ENCODE data around the gene CCL11. TPM values are rescaled to one million over a fixed set of nuclear protein-coding genes. Genes with fewer than 3 reads are reported as not detected.

The CCL11 gene
- total RNA-seq, 1 experiment from 2014 or later = not detected

GRCh38 chr17:34255841-34256240 is 29.7 kb upstream of the CCL11 start:
- intact Hi-C loops (cut with micrococcal nuclease; ENCODE audit: unreplicated experiment) (no loop called here), in situ Hi-C loops (cut with HindIII; ENCODE audit: low pct_unique_long_range_greater_than_20kb, low sequenced_read_pairs) (no loop called here)
- DNase-seq (ENCODE audit: low read depth, low spot score) = no peak
- TF ChIP-seq SIN3A (IDR thresholded peaks at IDR 0.05; ENCODE audit: borderline replicate concordance, insufficient read depth, low read depth, low read length) (no peak), POLR2AphosphoS5 (IDR thresholded peaks at IDR 0.05; ENCODE audit: low read depth, low read length) (peak; percentile 17; the same call in 1 of the 2 replicates)
- Histone ChIP-seq H3K9me3 (ENCODE audit: control insufficient read depth, insufficient read depth, low read depth, low read length) (no peaks in the 10 kb centered on the region), H3K27ac (ENCODE audit: low read length) (peak overlapping the region; percentile 98), H3K4me3 (ENCODE audit: low read depth in 2 of 2, low read length in 2 of 2) (peak overlapping the region; percentile 62 to 81), H3K36me3 (ENCODE audit: control insufficient read depth, insufficient read depth, low read length) (no peaks in the 10 kb centered on the region), H3K4me1 (ENCODE audit: control insufficient read depth, insufficient read depth, low read length) (peaks cover 61% of the 10 kb centered on the region), H3K27me3 (ENCODE audit: control insufficient read depth, insufficient read depth, low read length) (no peaks in the 10 kb centered on the region)
- ChIA-PET CTCF (interaction anchor here (0.7 to 2.0 kb wide), 3 partner anchors 50 to 106 kb away, joined by 3 to 21 read pairs (median 4); no protein-coding TSS in a partner anchor), POLR2A (interaction anchor here (0.6 to 1.0 kb wide), 2 partner anchors 55 to 1009 kb away, joined by 3 to 4 read pairs; no protein-coding TSS in a partner anchor)
- ATAC-seq = no peak
- no TSS peak for BruUV-seq (replicated peaks)

- H3K27ac ChIP-seq (ENCODE audit: low read length) = peak overlapping the region; percentile 98
- peak; percentile 66 for TF ChIP-seq POLR2AphosphoS5 (IDR thresholded peaks at IDR 0.05; ENCODE audit: low read depth, low read length)
- no peak for TF ChIP-seq CTCF (IDR thresholded peaks at IDR 0.05)
- intact Hi-C loops (cut with micrococcal nuclease; ENCODE audit: unreplicated experiment) = no loop called here
- peaks cover 46% of the 10 kb centered on the region for H3K4me1 ChIP-seq (ENCODE audit: control insufficient read depth, insufficient read depth, low read length)
- BruUV-seq (replicated peaks) = no TSS peak
- in situ Hi-C loops (cut with HindIII; ENCODE audit: low pct_unique_long_range_greater_than_20kb, low sequenced_read_pairs) = no loop called here
- DNase-seq (ENCODE audit: low read depth, low spot score) = no peak
- ChIA-PET CTCF (no interaction called here), POLR2A (interaction anchor here (0.6 kb wide), 1 partner anchor 104 kb away, joined by 3 read pairs; no protein-coding TSS in a partner anchor)
- ATAC-seq = peak; percentile 4; the same call in 1 of the 2 replicates
- no peaks in the 10 kb centered on the region for H3K9me3 ChIP-seq (ENCODE audit: control insufficient read depth, insufficient read depth, low read depth, low read length)
- H3K36me3 ChIP-seq (ENCODE audit: control insufficient read depth, insufficient read depth, low read length) = no peaks in the 10 kb centered on the region
- peak overlapping the region; percentile 62 to 81 for H3K4me3 ChIP-seq (ENCODE audit: low read depth in 2 of 2, low read length in 2 of 2)
- no peaks in the 10 kb centered on the region for H3K27me3 ChIP-seq (ENCODE audit: control insufficient read depth, insufficient read depth, low read length)
Measured at GRCh38 chr17:34257299-34257985, 28.1 kb upstream of the CCL11 start.

- intact Hi-C loops (cut with micrococcal nuclease; ENCODE audit: unreplicated experiment) (no loop called here), in situ Hi-C loops (cut with HindIII; ENCODE audit: low pct_unique_long_range_greater_than_20kb, low sequenced_read_pairs) (no loop called here)
- DNase-seq (ENCODE audit: low read depth, low spot score) (no peak), ATAC-seq (peak; percentile 2; the same call in 1 of the 2 replicates)
- H3K36me3 ChIP-seq (ENCODE audit: control insufficient read depth, insufficient read depth, low read length) = no peaks in the 10 kb centered on the region
- BruUV-seq (replicated peaks) = no TSS peak
- peak overlapping the region; percentile 98 for H3K27ac ChIP-seq (ENCODE audit: low read length)
- H3K27me3 ChIP-seq (ENCODE audit: control insufficient read depth, insufficient read depth, low read length) = no peaks in the 10 kb centered on the region
- no peak overlapping the region for H3K4me3 ChIP-seq (ENCODE audit: low read depth in 2 of 2, low read length in 2 of 2)
- H3K9me3 ChIP-seq (ENCODE audit: control insufficient read depth, insufficient read depth, low read depth, low read length) = no peaks in the 10 kb centered on the region
- POLR2A ChIA-PET = no interaction called here
- CTCF ChIA-PET = no interaction called here
- TF ChIP-seq TCF7L2 (IDR thresholded peaks at IDR 0.05; ENCODE audit: low read depth, low read length) (no peak), REST (IDR thresholded peaks at IDR 0.05; ENCODE audit: insufficient read depth in 1 of 2, low read depth in 2 of 2, low read length in 1 of 2) (no peak), SIN3A (IDR thresholded peaks at IDR 0.05; ENCODE audit: borderline replicate concordance, insufficient read depth, low read depth, low read length) (peak; percentile 89; the same call in 1 of the 2 replicates), POLR2AphosphoS5 (IDR thresholded peaks at IDR 0.05; ENCODE audit: low read depth, low read length) (peak; percentile 25; the same call in 1 of the 2 replicates), CTCF (IDR thresholded peaks at IDR 0.05) (no peak)
- peaks cover 40% of the 10 kb centered on the region for H3K4me1 ChIP-seq (ENCODE audit: control insufficient read depth, insufficient read depth, low read length)
Measured at GRCh38 chr17:34257986-34258326, 27.6 kb upstream of the CCL11 start.

Data from Panc1 (cell line).